Activated CD4-positive, alpha-beta T cell treated with anti-CD3 and anti-CD28 coated beads, Interleukin-2, amount 50 U/mL, for 4 hours (primary cell): ENCODE results near the gene ACSM6.
A peak's percentile ranks its signal among the peaks of the same experiment; 100 is the strongest.
"Not testable (repeated sequence)": the region's sequence is repeated elsewhere in the genome, so short reads cannot be mapped to it uniquely, and the experiment has no call there.

Experiments
- DNase-seq, 2 experiments: peaks; one replicate each; pipeline ENCODE4 v3.0.0-alpha.2; 2020

Gene ACSM6

GRCh38 chr10:95193944-95194343 lies at the start of gene ACSM6:
TSS of gene ACSM6 (plus strand) at chr10:95194238. CDS start at chr10:95194486, 248 bp downstream.
- DNase-seq, result no peak

GRCh38 chr10:95168694-95169093 lies 25.3 kb upstream of the ACSM6 start:
- no peak for DNase-seq

GRCh38 chr10:95169522-95169921 lies 24.5 kb upstream of the ACSM6 start:
- DNase-seq, result no peak

GRCh38 chr10:95170790-95171189 lies 23.2 kb upstream of the ACSM6 start:
- DNase-seq, result no peak

- DNase-seq, result no peak
Observed at GRCh38 chr10:95171336-95171735, 22.7 kb upstream of the ACSM6 start.

- no peak for DNase-seq
Observed at GRCh38 chr10:95172851-95173250, 21.2 kb upstream of the ACSM6 start.

- DNase-seq, result no peak
Observed at GRCh38 chr10:95176101-95176500, 17.9 kb upstream of the ACSM6 start.

GRCh38 chr10:95177429-95177828 lies 16.6 kb upstream of the ACSM6 start:
- no peak for DNase-seq

- DNase-seq, result no peak
Observed at GRCh38 chr10:95178266-95178665, 15.8 kb upstream of the ACSM6 start.

GRCh38 chr10:95178797-95179196 lies 15.2 kb upstream of the ACSM6 start:
- DNase-seq, result no peak

- no peak for DNase-seq
Observed at GRCh38 chr10:95181726-95182125, 12.3 kb upstream of the ACSM6 start.

GRCh38 chr10:95183271-95184230 lies 10.5 kb upstream of the ACSM6 start:
- peak; percentile 29 to 31 for DNase-seq

GRCh38 chr10:95187617-95188016 lies 6.4 kb upstream of the ACSM6 start:
- DNase-seq, result no peak

- no peak for DNase-seq
Observed at GRCh38 chr10:95188593-95188992, 5.4 kb upstream of the ACSM6 start.

- DNase-seq, result no peak
Observed at GRCh38 chr10:95196046-95196445, 2.0 kb downstream of the ACSM6 start.

- DNase-seq, result no peak
Observed at GRCh38 chr10:95201736-95202135, 7.7 kb downstream of the ACSM6 start.

- DNase-seq, result not testable (repeated sequence)
Observed at GRCh38 chr10:95202865-95203264, 8.8 kb downstream of the ACSM6 start.

GRCh38 chr10:95208702-95209391 lies 14.8 kb downstream of the ACSM6 start:
- no peak for DNase-seq

GRCh38 chr10:95209509-95210127 lies 15.6 kb downstream of the ACSM6 start:
- DNase-seq, result no peak

- DNase-seq, result no peak
Observed at GRCh38 chr10:95211606-95212279, 17.7 kb downstream of the ACSM6 start.

GRCh38 chr10:95214369-95214768 lies 20.3 kb downstream of the ACSM6 start:
- no peak for DNase-seq

- DNase-seq, result no peak
Observed at GRCh38 chr10:95214793-95215192, 20.8 kb downstream of the ACSM6 start.

GRCh38 chr10:95217476-95217875 lies 23.4 kb downstream of the ACSM6 start:
- no peak for DNase-seq
